Endothelial cell (in vitro differentiated cells): ENCODE measurements around the gene MPV17. TPM values are rescaled to one million over a fixed set of nuclear protein-coding genes. Genes with fewer than 3 reads are reported as not detected.

Experiments used
- DNase-seq: peaks from one replicate; pipeline ENCODE4 v3.0.0; 2021; ENCODE audit warnings: low spot score
- H3K27ac Mint-ChIP-seq: one replicate; pipeline ENCODE4 v1.8.0; 2021; ENCODE audit warnings: mixed read lengths, inconsistent platforms; ENCODE audit not compliant: unreplicated experiment
- H3K27me3 Mint-ChIP-seq: one replicate; pipeline ENCODE4 v1.8.0; 2021; ENCODE audit warnings: mild to moderate bottlenecking, moderate library complexity, mixed read lengths, inconsistent platforms; ENCODE audit not compliant: unreplicated experiment
- H3K36me3 Mint-ChIP-seq: one replicate; pipeline ENCODE4 v1.8.0; 2021; ENCODE audit warnings: mild to moderate bottlenecking, low read depth, mixed read lengths, inconsistent platforms; ENCODE audit not compliant: unreplicated experiment
- H3K4me1 Mint-ChIP-seq: one replicate; pipeline ENCODE4 v1.8.0; 2021; ENCODE audit warnings: mild to moderate bottlenecking, mixed read lengths, inconsistent platforms; ENCODE audit not compliant: unreplicated experiment
- H3K4me3 Mint-ChIP-seq: one replicate; pipeline ENCODE4 v1.8.0; 2021; ENCODE audit warnings: mild to moderate bottlenecking, mixed read lengths, inconsistent platforms; ENCODE audit not compliant: unreplicated experiment
- H3K9me3 Mint-ChIP-seq: one replicate; pipeline ENCODE4 v1.8.0; 2021; ENCODE audit warnings: mixed read lengths, inconsistent platforms; ENCODE audit not compliant: unreplicated experiment
- CTCF ChIP-seq: fragments of 200-600 bp; sonication (generic); IDR thresholded peaks from one replicate; pipeline ENCODE4 v1.5.0; 2021; ENCODE audit warnings: antibody characterized with exemption; ENCODE audit not compliant: unreplicated experiment
- total RNA-seq: library from RNA; stranded (reverse); fragmentation: NEBNext Ultra II Directional; extraction: Animal tissue kit (Norgen Biotek cat#: 25700); gene quantifications from one replicate; pipeline ENCODE4 v1.2.1, GENCODE V29; 2021; ENCODE audit not compliant: unreplicated experiment

MPV17 gene
- total RNA-seq, 1 donor from 2014 or later, result 55.0 TPM

- H3K36me3 Mint-ChIP-seq, result peaks cover 8% of the 10 kb centered on the region
- no peaks in the 10 kb centered on the region for H3K9me3 Mint-ChIP-seq
- no peak for DNase-seq
- peaks cover 26% of the 10 kb centered on the region for H3K4me1 Mint-ChIP-seq
- no peak overlapping the region for H3K27ac Mint-ChIP-seq
- H3K27me3 Mint-ChIP-seq, result peaks cover 22% of the 10 kb centered on the region
- H3K4me3 Mint-ChIP-seq, result peak overlapping the region; percentile 31
- TF ChIP-seq CTCF, result no peak
Observed at GRCh38 chr2:27261926-27262298, 61.0 kb downstream of the MPV17 start.

GRCh38 chr2:27261241-27261925, 61.5 kb downstream of the MPV17 start:
- no peaks in the 10 kb centered on the region for H3K9me3 Mint-ChIP-seq
- H3K27me3 Mint-ChIP-seq, result peaks cover 24% of the 10 kb centered on the region
- no peak for DNase-seq

More at GRCh38 chr2:27261241-27261925, 61.5 kb downstream of the MPV17 start:
- Mint-ChIP-seq H3K4me3 (peak overlapping the region; percentile 43), H3K4me1 (peaks cover 26% of the 10 kb centered on the region), H3K36me3 (peaks cover 8% of the 10 kb centered on the region), H3K27ac (no peak overlapping the region)
- no peak for TF ChIP-seq CTCF

Other genes with a start within 250 kb of the MPV17 start
- gene EMILIN1, start 244.5 kb downstream of the MPV17 start, total RNA-seq, result 2.1 TPM
- 1.4 TPM for gene KHK, start 236.3 kb downstream of the MPV17 start, total RNA-seq
- gene CGREF1, start 204.0 kb downstream of the MPV17 start, total RNA-seq, result not detected
- gene ABHD1, start 199.3 kb downstream of the MPV17 start, total RNA-seq, result 0.31 TPM
- gene PREB, start 188.5 kb downstream of the MPV17 start, total RNA-seq, result 42.9 TPM
- not detected for gene PRR30, start 183.7 kb downstream of the MPV17 start, total RNA-seq
- gene TCF23, start 174.1 kb downstream of the MPV17 start, total RNA-seq, result not detected
- 89.9 TPM for gene ATRAID, start 111.1 kb downstream of the MPV17 start, total RNA-seq
- gene SLC5A6, start 110.8 kb downstream of the MPV17 start, total RNA-seq, result 63.0 TPM
- 49.4 TPM for gene CAD, start 105.7 kb downstream of the MPV17 start, total RNA-seq
- gene SLC30A3, start 60.0 kb downstream of the MPV17 start, total RNA-seq, result not detected
- not detected for gene DNAJC5G, start 47.7 kb downstream of the MPV17 start, total RNA-seq
- not detected for gene TRIM54, start 40.7 kb downstream of the MPV17 start, total RNA-seq
- gene UCN, start 14.7 kb downstream of the MPV17 start, total RNA-seq, result 1.5 TPM
- gene GTF3C2, start 33.7 kb upstream of the MPV17 start, total RNA-seq, result 61.4 TPM
- 48.6 TPM for gene EIF2B4, start 47.2 kb upstream of the MPV17 start, total RNA-seq
- 90.5 TPM for gene SNX17, start 47.5 kb upstream of the MPV17 start, total RNA-seq
- 20.8 TPM for gene ZNF513, start 57.6 kb upstream of the MPV17 start, total RNA-seq
- 127 TPM for gene PPM1G, start 86.5 kb upstream of the MPV17 start, total RNA-seq
- gene NRBP1, start 105.5 kb upstream of the MPV17 start, total RNA-seq, result 117 TPM
- 4.6 TPM for gene KRTCAP3, start 119.3 kb upstream of the MPV17 start, total RNA-seq
- gene IFT172, start 166.6 kb upstream of the MPV17 start, total RNA-seq, result 32.2 TPM
- 26.4 TPM for gene FNDC4, start 172.1 kb upstream of the MPV17 start, total RNA-seq
- 0.59 TPM for gene GCKR, start 173.7 kb upstream of the MPV17 start, total RNA-seq